Activated CD8-positive, alpha-beta memory T cell treated with anti-CD3 and anti-CD28 coated beads for 4 hours (primary cell): ENCODE data around the gene BATF.
"Not testable (repeated sequence)": the region's sequence is repeated elsewhere in the genome, so short reads cannot be mapped to it uniquely, and the experiment has no call there.

Experiments used
- DNase-seq, 2 donors: peaks; one replicate each; pipeline ENCODE4 v3.0.0-alpha.2; 2020; ENCODE audit warnings: low read depth in 2 of 2

The BATF gene

GRCh38 chr14:75522224-75522982, at the start of gene BATF:
Gene BATF (plus strand): TSS chr14:75522469. CDS start chr14:75522683, 214 bp downstream.
- DNase-seq: peak in 1 of 2 donors; percentile 71

GRCh38 chr14:75474127-75474526, 48.1 kb upstream of the BATF start:
- not testable (repeated sequence) for DNase-seq

GRCh38 chr14:75476274-75476995, 45.8 kb upstream of the BATF start:
- DNase-seq: no peak

- no peak for DNase-seq
Measured at GRCh38 chr14:75477881-75478280, 44.4 kb upstream of the BATF start.

GRCh38 chr14:75479770-75480600, 42.3 kb upstream of the BATF start:
- DNase-seq: no peak

GRCh38 chr14:75482366-75482765, 39.9 kb upstream of the BATF start:
- no peak for DNase-seq

GRCh38 chr14:75484711-75485429, 37.4 kb upstream of the BATF start:
- DNase-seq: no peak

- DNase-seq: no peak
Measured at GRCh38 chr14:75486318-75486717, 36.0 kb upstream of the BATF start.

GRCh38 chr14:75487155-75487671, 35.1 kb upstream of the BATF start:
- no peak for DNase-seq

- no peak for DNase-seq
Measured at GRCh38 chr14:75489480-75489837, 32.8 kb upstream of the BATF start.

- no peak for DNase-seq
Measured at GRCh38 chr14:75491376-75491978, 30.8 kb upstream of the BATF start.

GRCh38 chr14:75492832-75493591, 29.3 kb upstream of the BATF start:
- no peak for DNase-seq

GRCh38 chr14:75493592-75494087, 28.6 kb upstream of the BATF start:
- no peak for DNase-seq

GRCh38 chr14:75494896-75495295, 27.4 kb upstream of the BATF start:
- no peak for DNase-seq

GRCh38 chr14:75495399-75495798, 26.9 kb upstream of the BATF start:
- DNase-seq: no peak

- no peak for DNase-seq
Measured at GRCh38 chr14:75495882-75496281, 26.4 kb upstream of the BATF start.

GRCh38 chr14:75496755-75497154, 25.5 kb upstream of the BATF start:
- DNase-seq: no peak

GRCh38 chr14:75497191-75497590, 25.1 kb upstream of the BATF start:
- DNase-seq: peak in 1 of 2 donors; percentile 16

GRCh38 chr14:75497701-75498100, 24.6 kb upstream of the BATF start:
- no peak for DNase-seq
